WERI-Rb-1 (cell line): ENCODE measurements around the gene JPT1.

Experiments used
- DNase-seq: peaks from one replicate; pipeline ENCODE4 v3.0.0-alpha.2; 2020
- H3K27ac ChIP-seq: fragments of 250-450 bp; sonication (Bioruptor Pico); 2 replicates; pipeline ENCODE4 v1.5.1; 2020; ENCODE audit warnings: mild to moderate bottlenecking, moderate library complexity
- H3K27me3 ChIP-seq: fragments of 250-450 bp; sonication (Bioruptor Pico); 2 replicates; pipeline ENCODE4 v1.5.1; 2021; ENCODE audit warnings: mild to moderate bottlenecking, low read depth, moderate library complexity; ENCODE audit not compliant: insufficient read depth, severe bottlenecking
- H3K36me3 ChIP-seq: fragments of 250-450 bp; sonication (Bioruptor Pico); 2 replicates; pipeline ENCODE4 v1.5.1; 2020; ENCODE audit warnings: mild to moderate bottlenecking, moderate library complexity
- H3K4me3 ChIP-seq: 2 replicates; pipeline ENCODE4 v1.5.1; 2011; ENCODE audit warnings: low read depth, mild to moderate bottlenecking, control low read depth, low read length
- H3K9me3 ChIP-seq: fragments of 250-450 bp; sonication (Bioruptor Pico); 2 replicates; pipeline ENCODE4 v1.5.1; 2021; ENCODE audit warnings: mild to moderate bottlenecking, moderate library complexity; ENCODE audit not compliant: severe bottlenecking
- CTCF ChIP-seq: IDR thresholded peaks from 2 replicates; pipeline ENCODE4 v1.5.1; 2011; ENCODE audit warnings: low read depth, mild to moderate bottlenecking, control low read depth, inconsistent platforms, low read length

The JPT1 gene

GRCh38 chr17:75098861-75099260 is 55.5 kb downstream of the JPT1 start:
- no peaks in the 10 kb centered on the region for H3K27me3 ChIP-seq
- H3K36me3 ChIP-seq: no peaks in the 10 kb centered on the region
- no peak overlapping the region for H3K27ac ChIP-seq
- H3K4me3 ChIP-seq: no peak overlapping the region
- no peak for TF ChIP-seq CTCF
- H3K9me3 ChIP-seq: peaks cover 3% of the 10 kb centered on the region
- no peak for DNase-seq

DNA sequence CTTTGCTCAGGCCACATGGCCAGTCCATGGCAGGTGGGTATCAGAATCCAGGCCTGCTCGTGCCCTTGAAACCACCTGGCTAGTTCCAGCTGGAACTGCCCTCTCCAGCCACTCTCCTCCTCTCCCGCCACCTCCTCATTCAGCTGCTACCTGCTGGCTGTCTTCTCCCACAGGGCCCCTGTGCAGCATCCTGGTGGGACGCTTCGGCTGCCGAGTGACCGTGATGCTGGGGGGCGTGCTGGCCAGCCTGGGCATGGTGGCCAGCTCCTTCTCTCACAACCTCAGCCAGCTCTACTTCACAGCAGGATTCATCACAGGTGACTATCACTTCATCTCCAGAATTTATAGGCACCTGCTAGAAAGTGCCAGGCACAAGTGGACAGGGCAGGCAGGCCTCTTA is 56.4 kb downstream of the JPT1 start:
- H3K4me3 ChIP-seq: no peak overlapping the region
- no peak overlapping the region for H3K27ac ChIP-seq
- no peak for DNase-seq
- H3K36me3 ChIP-seq: no peaks in the 10 kb centered on the region
- H3K27me3 ChIP-seq: no peaks in the 10 kb centered on the region
- H3K9me3 ChIP-seq: peaks cover 3% of the 10 kb centered on the region
- TF ChIP-seq CTCF: no peak

DNA sequence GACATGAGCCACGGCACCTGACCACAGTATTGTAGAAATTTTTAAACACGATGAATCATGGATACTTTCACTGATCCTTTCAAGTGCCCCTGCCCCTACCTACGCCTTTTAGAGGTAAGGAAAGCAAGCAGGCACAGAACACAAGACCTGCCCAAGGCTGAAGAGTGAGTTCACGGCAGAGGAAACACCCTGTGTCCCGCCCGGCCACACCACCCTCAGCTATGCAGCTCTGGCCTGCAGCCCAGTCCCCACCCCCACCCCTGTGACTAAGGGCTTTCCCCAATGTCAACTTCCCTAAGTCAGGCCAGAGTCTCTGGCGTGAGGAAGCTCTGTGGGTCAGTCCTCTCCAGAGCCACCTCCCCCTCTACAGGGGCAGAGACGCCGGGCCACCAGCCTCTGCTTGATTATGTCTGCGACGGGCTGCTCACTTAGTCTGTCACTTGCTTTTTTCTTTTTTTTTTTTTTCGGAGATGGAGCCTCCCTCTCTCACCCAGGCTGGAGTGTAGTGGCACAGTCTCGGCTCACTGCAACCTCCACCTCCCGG is 58.2 kb downstream of the JPT1 start:
- Histone ChIP-seq H3K27ac (no peak overlapping the region), H3K4me3 (no peak overlapping the region), H3K9me3 (peaks cover 3% of the 10 kb centered on the region), H3K36me3 (no peaks in the 10 kb centered on the region), H3K27me3 (no peaks in the 10 kb centered on the region)
- no peak for DNase-seq
- no peak for TF ChIP-seq CTCF

DNA sequence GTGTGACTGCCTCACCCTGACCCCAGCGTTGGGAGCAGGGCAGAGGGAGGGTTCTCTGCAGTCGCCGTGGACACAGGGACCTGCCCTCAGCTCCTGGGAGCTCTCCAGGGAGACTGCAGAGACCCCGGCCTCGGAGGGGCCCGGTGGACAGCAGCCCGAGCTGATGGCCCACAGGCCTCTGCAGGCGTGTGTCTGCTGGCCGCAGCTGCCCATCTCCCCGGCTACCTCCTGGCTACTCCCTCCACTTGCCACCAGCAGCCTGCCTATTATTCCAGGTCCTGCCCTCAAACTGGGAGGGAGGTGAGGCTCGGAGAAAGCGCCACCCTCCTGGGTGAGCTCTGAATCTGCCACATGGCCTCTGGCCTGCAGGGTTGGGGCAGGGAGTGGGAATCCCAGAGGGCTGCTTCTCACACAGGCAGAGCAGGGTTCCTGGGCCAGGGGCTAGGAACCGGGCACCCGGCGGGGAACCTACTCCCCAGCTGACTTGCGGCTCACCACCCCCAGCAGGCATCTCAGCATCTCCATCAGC is 59.4 kb downstream of the JPT1 start:
- Histone ChIP-seq H3K27ac (no peak overlapping the region), H3K27me3 (no peaks in the 10 kb centered on the region), H3K36me3 (no peaks in the 10 kb centered on the region), H3K4me3 (no peak overlapping the region), H3K9me3 (peaks cover 3% of the 10 kb centered on the region)
- no peak for DNase-seq
- no peak for TF ChIP-seq CTCF

DNA sequence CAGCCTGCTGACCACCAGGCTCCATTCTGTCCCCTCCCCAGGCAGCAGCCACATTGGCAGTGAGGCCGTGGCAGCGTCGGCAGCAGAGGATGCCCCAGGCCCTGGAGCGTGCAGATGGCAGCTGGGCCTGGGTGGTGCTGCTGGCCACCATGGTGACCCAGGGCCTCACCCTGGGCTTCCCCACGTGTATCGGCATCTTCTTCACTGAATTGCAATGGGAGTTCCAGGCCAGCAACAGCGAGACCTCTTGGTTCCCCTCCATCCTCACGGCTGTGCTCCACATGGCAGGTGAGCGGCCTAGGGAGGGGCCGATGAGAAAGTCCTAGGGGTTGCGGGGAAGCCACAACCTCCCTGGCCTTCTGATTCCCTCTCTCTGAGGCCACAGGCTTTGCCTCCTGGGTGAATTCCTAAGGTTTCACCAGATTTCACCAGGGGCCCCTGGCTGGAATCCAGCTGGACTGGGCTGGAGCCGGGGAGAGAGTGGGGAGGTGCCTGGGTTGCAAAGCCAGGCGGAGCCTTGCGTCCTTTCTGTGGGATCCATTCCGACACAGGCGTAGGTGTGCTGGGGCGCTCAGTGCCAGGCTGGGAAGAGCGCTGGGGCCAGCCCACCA is 60.7 kb downstream of the JPT1 start:
- no peak for DNase-seq
- Histone ChIP-seq H3K4me3 (no peak overlapping the region), H3K27me3 (no peaks in the 10 kb centered on the region), H3K27ac (no peak overlapping the region), H3K36me3 (no peaks in the 10 kb centered on the region), H3K9me3 (peaks cover 3% of the 10 kb centered on the region)
- no peak for TF ChIP-seq CTCF

DNA sequence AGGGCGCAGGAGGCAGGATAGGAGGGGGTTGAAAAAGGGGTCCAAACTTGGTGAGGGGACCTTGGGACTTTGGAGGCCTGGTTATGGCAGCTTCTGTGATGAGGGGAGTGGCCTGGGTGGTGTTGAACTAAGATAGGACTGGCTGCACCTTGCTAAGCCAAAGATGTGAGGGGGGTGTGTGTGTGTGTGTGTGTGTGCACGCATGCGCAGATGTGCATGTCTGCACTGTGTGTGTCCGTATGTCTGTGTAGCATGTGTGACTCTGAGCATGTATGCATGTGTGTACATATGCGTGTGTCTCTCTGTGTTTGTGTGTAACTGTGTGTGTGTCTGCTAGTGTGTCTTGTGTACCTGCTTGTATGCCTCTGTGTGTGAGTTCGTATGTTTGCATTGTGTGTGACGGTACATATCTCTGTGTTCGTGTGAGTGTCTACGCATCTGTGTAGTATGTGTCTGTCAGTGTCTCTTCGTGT is 62.4 kb downstream of the JPT1 start:
- TF ChIP-seq CTCF: no peak

More for the DNA sequence above, 62.4 kb downstream of the JPT1 start:
- no peaks in the 10 kb centered on the region for H3K27me3 ChIP-seq
- no peak for DNase-seq
- H3K4me3 ChIP-seq: no peak overlapping the region
- no peaks in the 10 kb centered on the region for H3K36me3 ChIP-seq
- H3K9me3 ChIP-seq: peaks cover 3% of the 10 kb centered on the region
- H3K27ac ChIP-seq: no peak overlapping the region
